HL-60/S4 treated with phorbol 12-myristate 13-acetate at 8.2 ng/mL for 4 days and 3 days (cell line): Measurements from ENCODE around the gene TTLL10.

Experiments used
- in situ Hi-C: fragments of 300-500 bp; cut with MboI; formaldehyde crosslinking; loops from 2 replicates; pipeline ENCODE4 v1.15.0; 2022; ENCODE audit warnings: low sequenced_read_pairs

TTLL10 gene

GRCh38 chr1:1157426-1157913, 16.2 kb upstream of the TTLL10 start:
- in situ Hi-C loops: no loop called here

DNA sequence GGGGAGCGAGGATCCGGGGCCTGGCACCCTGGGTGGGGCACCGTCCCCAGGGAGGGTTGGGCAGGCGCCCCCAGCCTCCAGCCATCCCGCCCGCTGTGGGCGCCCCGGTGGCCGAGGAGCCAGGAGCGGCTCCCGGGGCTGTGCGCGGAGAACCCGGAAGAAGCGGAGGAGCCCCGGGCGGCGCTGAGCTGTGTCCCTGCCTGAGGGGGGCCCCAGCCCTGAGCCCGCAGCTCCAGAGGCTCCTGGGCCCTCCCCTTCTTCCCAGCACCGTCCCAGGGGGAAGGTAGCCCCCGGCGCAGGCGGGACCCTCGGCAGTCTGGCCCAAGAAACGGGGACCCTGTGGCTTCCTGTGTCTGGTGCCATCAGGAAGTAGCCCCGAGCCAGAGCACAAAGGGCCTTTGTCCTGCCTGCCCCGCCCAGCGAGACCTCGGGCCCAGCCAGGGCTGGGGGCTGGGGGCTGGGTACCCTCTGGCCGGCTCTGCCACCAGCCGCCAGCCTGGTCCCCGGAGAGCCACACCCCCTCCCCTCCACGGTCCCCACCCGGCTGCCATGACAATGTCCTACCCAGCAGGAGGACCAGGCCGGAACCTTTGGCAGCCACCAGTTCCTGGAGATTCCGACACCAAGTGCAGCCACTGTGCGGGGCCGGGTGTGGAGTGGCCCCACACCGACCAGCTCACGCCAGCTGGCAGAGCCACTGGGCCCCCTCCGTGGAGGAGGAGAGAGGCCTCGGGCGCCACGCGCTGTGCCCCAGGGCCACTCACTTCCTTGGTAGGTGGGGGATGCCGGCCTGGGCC, 15.6 kb upstream of the TTLL10 start:
- in situ Hi-C loops: no loop called here

GRCh38 chr1:1160281-1160930, 13.3 kb upstream of the TTLL10 start:
- in situ Hi-C loops: no loop called here

- in situ Hi-C loops: no loop called here
Measured at GRCh38 chr1:1161078-1161682, 12.5 kb upstream of the TTLL10 start.

DNA sequence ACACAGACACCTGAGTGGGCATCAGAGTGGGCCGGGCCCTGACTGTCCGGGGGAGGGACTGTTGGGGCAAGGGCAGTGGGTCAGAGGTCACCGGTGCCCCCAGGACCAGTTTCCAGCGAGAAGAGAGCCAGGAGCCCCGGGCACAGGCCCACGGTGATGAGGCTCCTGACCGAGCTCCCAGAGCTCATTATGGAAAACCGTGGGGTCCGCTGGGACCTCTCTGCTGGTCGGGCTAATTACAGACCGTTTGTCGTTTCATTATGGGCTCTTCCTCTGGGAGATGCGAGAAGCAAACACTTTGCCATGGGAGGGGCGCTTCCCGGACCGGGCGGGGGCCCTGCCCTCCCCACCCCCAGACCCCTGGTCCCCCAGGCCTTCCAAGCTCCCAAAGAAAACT, 12.0 kb upstream of the TTLL10 start:
- in situ Hi-C loops: no loop called here

DNA sequence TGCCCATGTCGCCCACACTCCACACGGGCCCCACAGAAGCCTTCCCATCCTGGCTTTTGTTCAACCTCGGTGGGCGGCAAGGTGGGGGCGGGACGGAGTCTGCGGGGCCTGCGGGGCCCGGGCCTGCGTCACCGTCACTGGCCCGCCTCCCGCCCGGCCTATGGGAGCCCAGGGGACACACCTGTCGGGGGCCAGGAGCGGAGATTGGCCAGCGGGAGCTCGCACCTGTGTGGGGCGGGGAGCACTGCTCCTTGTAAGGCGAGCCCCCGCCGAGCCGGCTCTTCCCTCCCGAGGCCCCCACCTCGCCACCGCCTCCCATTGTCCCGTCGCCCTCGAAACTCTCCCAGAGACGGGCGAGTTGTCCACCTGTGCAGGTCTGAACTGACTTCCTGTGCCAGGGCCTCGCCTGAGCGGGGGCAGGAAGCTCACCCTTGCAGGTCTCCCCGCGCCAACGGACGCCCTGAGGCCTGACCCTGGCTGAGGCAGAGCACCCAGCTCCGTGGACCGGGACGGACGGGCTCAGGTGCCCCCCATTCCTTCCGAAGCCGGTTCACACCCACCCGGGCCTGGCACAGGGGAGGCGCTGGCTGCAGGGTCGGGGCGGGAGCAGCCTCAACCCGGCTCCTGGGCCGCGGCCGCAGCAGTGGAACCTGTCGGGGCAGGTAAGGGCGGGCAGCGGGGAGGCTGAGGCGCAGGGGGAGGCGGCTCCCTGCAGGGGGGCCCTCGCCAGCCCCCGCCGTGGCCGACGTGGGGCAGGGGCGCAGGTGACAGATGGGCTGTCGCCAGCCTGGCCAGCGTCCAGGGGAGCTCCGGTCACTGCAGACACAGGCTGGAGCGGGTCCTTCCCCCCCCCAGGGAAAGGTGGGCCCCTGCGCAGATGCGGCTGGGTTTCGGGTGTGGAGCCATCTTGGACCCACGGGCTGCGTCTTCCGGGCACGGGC, 10.8 kb upstream of the TTLL10 start:
- in situ Hi-C loops: no loop called here

DNA sequence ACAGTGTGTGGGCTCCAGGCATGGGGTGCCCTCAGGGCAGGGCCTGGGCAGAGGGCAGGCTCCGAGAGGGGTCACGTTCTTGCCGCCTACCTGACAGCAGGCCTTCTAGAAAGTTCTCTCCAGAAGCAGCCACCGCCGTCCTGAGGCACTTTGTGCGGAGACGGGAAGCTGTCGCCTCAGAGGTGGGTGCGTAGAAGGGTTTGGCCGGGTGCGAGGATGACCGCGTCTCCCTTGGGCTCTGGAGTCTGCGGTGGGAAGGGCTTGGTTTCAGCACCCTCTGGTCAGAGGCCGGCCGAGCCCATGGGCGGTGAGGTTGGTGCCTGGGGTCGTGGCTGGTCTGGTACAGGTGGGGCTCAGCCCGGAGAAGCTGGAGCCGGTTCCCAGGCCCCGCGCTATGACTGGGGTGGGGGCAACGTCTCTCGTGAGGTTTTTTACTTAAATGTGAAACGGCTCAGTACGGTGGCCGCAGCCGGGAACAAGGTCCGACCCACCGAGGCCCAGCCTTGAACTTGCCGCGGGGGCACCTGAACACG, 10.1 kb upstream of the TTLL10 start:
- in situ Hi-C loops: no loop called here

GRCh38 chr1:1164361-1164700, 9.3 kb upstream of the TTLL10 start:
- in situ Hi-C loops: no loop called here

GRCh38 chr1:1164701-1165451, 8.8 kb upstream of the TTLL10 start:
- in situ Hi-C loops: no loop called here

- in situ Hi-C loops: no loop called here
Measured at GRCh38 chr1:1165485-1165884, 8.2 kb upstream of the TTLL10 start.

- in situ Hi-C loops: no loop called here
Measured at GRCh38 chr1:1165900-1166421, 7.7 kb upstream of the TTLL10 start.

GRCh38 chr1:1166642-1167397, 6.9 kb upstream of the TTLL10 start:
- in situ Hi-C loops: no loop called here

DNA sequence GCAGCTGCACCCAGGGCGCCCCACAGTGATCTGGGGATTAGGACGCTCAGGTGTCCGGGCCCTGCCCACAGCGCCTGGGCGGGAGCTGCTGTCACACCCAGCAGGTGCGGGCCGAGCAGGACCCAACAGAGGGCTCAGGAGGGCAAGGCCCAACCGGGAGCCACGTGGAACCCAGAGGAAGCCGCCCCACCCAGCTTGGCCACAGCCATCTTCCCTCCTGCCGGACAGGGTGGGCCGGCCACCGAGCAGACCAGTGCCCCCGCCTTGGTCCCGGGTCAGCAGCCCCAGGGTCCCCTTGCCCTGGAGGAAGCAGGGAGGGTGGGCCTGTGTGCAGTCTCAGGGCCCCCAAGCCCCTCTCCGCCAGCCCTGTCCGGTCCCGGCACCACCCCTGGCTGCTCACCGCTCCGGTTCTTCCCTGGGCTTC, 6.3 kb upstream of the TTLL10 start:
- in situ Hi-C loops: no loop called here

DNA sequence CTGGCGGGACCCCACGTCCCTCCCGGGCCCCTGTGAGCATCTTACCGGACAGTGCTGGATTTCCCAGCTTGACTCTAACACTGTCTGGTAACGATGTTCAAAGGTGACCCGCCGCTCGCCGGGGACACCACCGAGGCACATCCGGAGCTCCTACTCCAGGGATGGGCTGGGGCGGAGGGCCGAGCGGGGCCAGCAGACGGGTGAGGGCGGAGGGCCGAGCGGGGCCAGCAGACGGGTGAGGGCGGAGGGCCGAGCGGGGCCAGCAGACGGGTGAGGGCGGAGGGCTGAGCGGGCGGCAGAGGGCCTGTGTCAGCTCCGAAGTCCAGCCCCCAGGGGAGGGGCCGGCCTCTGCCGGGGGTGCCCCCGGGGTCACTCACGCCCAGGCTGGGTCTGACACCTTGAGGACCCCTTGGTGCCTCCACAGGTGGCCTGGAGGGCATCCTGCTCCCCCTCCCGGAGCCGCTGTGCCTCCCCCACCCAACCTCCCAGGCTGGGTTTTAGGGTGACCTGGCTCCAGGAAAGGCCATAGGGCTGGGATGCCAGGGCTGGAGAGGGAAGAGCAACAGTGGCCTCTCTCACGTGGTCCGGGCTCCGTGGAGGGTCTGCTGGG, 5.7 kb upstream of the TTLL10 start:
- in situ Hi-C loops: no loop called here

GRCh38 chr1:1168451-1169411, 4.9 kb upstream of the TTLL10 start:
- in situ Hi-C loops: no loop called here

GRCh38 chr1:1169429-1170214, 4.1 kb upstream of the TTLL10 start:
- in situ Hi-C loops: no loop called here
